Measurements from ENCODE around the gene KCNE4. TPM values are rescaled to one million over a fixed set of nuclear protein-coding genes. Genes with fewer than 3 reads are reported as not detected.

The KCNE4 gene
- total RNA-seq, 2 experiments from 2014 or later: not detected

DNA sequence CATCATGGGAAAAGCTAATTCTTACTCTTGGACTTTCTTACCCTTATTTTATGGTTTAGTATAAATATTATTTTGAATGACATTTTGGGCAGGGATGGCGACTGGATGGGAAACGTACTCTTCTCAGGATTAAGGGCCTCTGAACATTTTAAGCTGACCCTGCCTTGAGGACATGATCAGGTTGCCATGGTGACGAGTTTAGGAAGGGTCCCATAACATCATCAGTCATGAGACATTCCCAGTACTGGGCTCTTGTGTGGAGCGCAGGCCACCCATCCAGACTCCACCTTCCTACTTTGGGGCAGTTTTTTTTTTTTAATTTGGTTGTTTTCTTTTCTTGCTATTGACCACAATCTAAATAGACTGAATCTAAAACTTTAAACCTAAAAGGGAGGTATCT lies 40.7 kb downstream of the KCNE4 start:
- Mint-ChIP-seq H3K9me3 (no peaks in the 10 kb centered on the region), H3K27ac (no peak overlapping the region), H3K4me3 (no peak overlapping the region), H3K36me3 (ENCODE audit: low read depth) (no peaks in the 10 kb centered on the region), H3K4me1 (ENCODE audit: low read depth) (no peaks in the 10 kb centered on the region), H3K27me3 (no peaks in the 10 kb centered on the region)
- Histone ChIP-seq H3K4me3 (ENCODE audit: low read length) (no peak overlapping the region), H3K27ac (ENCODE audit: low read depth in 1 of 2, low read length in 2 of 2) (no peak overlapping the region), H3K9me3 (ENCODE audit: control insufficient read depth in 1 of 2, insufficient read depth in 1 of 2, low read length in 2 of 2) (no peaks in the 10 kb centered on the region), H3K36me3 (ENCODE audit: insufficient read depth, low read length) (no peaks in the 10 kb centered on the region), H3K27me3 (ENCODE audit: control insufficient read depth in 1 of 2, insufficient read depth in 2 of 2, low read length in 2 of 2) (peaks cover 0 to 3% of the 10 kb centered on the region in 2 experiments), H3K4me1 (ENCODE audit: insufficient read depth, low read length) (no peaks in the 10 kb centered on the region)
- intact Hi-C loops (cut with DNase I, micrococcal nuclease): no loop called here
- ChIA-PET CTCF (no interaction called here), POLR2A (no interaction called here)
- no peak for ATAC-seq (ENCODE audit: poor library complexity)
- no peak for DNase-seq
- TF ChIP-seq, protein P1, sequence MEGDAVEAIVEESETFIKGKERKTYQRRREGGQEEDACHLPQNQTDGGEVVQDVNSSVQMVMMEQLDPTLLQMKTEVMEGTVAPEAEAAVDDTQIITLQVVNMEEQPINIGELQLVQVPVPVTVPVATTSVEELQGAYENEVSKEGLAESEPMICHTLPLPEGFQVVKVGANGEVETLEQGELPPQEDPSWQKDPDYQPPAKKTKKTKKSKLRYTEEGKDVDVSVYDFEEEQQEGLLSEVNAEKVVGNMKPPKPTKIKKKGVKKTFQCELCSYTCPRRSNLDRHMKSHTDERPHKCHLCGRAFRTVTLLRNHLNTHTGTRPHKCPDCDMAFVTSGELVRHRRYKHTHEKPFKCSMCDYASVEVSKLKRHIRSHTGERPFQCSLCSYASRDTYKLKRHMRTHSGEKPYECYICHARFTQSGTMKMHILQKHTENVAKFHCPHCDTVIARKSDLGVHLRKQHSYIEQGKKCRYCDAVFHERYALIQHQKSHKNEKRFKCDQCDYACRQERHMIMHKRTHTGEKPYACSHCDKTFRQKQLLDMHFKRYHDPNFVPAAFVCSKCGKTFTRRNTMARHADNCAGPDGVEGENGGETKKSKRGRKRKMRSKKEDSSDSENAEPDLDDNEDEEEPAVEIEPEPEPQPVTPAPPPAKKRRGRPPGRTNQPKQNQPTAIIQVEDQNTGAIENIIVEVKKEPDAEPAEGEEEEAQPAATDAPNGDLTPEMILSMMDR (IDR thresholded peaks at IDR 0.05): no peak

DNA sequence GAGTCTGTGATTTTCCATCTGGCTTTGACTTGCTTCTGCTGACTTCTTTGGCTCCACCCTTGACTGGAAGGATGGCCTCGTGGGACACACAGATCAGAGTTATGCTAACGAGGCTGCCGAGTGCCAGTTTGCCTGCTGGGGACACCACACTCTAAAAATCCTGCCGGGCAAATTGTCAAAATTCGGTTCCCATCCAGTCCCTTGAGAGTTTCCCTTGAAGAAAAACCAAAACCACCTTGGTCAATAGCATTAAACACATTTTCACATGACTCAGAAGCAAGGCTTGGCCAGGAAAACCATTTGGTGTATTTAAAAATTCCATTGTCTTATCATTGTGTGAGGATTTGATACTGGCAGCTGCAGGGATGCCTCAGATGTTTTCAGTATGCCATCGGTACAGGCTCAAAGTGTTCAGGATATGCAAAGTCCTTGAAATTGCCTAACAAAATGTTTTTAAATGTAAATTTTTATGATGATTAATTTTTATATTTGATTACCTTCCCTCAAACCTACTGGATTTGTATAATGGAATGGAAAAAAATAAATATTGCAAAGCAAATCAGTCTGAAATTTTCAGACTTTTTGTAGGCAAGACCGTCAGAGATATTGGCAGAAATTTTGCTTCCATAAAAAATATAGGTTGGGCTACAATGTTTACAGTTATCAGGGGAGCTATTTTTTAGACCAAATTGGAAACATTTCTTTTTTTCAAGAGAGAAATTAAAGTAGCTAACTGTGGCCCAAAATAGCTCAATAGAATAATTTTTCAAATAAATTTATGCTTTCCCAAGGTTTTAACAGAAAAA lies 41.6 kb downstream of the KCNE4 start:
- Mint-ChIP-seq H3K36me3 (ENCODE audit: low read depth) (no peaks in the 10 kb centered on the region), H3K27ac (no peak overlapping the region), H3K4me3 (no peak overlapping the region), H3K9me3 (no peaks in the 10 kb centered on the region), H3K4me1 (ENCODE audit: low read depth) (no peaks in the 10 kb centered on the region), H3K27me3 (no peaks in the 10 kb centered on the region)
- CTCF ChIA-PET: no interaction called here
- Histone ChIP-seq H3K4me3 (ENCODE audit: low read length) (no peak overlapping the region), H3K36me3 (ENCODE audit: insufficient read depth, low read length) (no peaks in the 10 kb centered on the region), H3K9me3 (ENCODE audit: control insufficient read depth in 1 of 2, insufficient read depth in 1 of 2, low read length in 2 of 2) (no peaks in the 10 kb centered on the region), H3K4me1 (ENCODE audit: insufficient read depth, low read length) (no peaks in the 10 kb centered on the region), H3K27me3 (ENCODE audit: control insufficient read depth in 1 of 2, insufficient read depth in 2 of 2, low read length in 2 of 2) (peaks cover 0 to 3% of the 10 kb centered on the region in 2 experiments), H3K27ac (ENCODE audit: low read depth in 1 of 2, low read length in 2 of 2) (no peak overlapping the region)
- POLR2A ChIA-PET: no interaction called here
- intact Hi-C loops (cut with DNase I, micrococcal nuclease): no loop called here
- TF ChIP-seq, protein P1 (IDR thresholded peaks at IDR 0.05): no peak
- no peak for ATAC-seq (ENCODE audit: poor library complexity)
- DNase-seq: no peak

DNA sequence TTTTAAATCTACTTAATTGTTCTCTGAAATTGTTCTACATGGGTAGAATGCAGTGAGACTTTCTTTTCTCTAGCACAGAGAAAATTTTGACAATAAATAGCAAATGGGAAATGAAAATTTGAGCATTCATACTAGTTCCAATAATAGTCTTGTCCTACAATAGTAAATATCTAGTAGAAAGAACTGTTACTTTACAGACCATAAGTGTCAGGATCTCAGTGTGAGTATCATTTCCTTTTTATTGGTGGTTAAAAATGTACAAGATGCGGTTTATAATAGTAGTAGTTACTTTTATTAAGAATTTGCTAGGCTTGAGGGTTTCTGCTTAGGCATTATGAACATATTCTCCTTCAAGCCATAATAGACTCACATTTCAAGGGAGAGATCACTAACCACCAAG lies 43.2 kb downstream of the KCNE4 start:
- intact Hi-C loops (cut with DNase I, micrococcal nuclease): no loop called here
- Mint-ChIP-seq H3K27me3 (no peaks in the 10 kb centered on the region), H3K36me3 (ENCODE audit: low read depth) (no peaks in the 10 kb centered on the region), H3K4me3 (no peak overlapping the region), H3K4me1 (ENCODE audit: low read depth) (no peaks in the 10 kb centered on the region), H3K9me3 (no peaks in the 10 kb centered on the region), H3K27ac (no peak overlapping the region)
- H3K27me3 ChIP-seq (ENCODE audit: control insufficient read depth in 1 of 2, insufficient read depth in 2 of 2, low read length in 2 of 2): peaks cover 0 to 3% of the 10 kb centered on the region in 2 experiments
- DNase-seq: no peak
- H3K4me1 ChIP-seq (ENCODE audit: insufficient read depth, low read length): no peaks in the 10 kb centered on the region
- TF ChIP-seq, protein P1 (IDR thresholded peaks at IDR 0.05): no peak
- H3K9me3 ChIP-seq (ENCODE audit: control insufficient read depth in 1 of 2, insufficient read depth in 1 of 2, low read length in 2 of 2): no peaks in the 10 kb centered on the region
- H3K4me3 ChIP-seq (ENCODE audit: low read length): no peak overlapping the region
- H3K27ac ChIP-seq (ENCODE audit: low read depth in 1 of 2, low read length in 2 of 2): no peak overlapping the region
- ChIA-PET CTCF (interaction anchor here (0.7 kb wide), 1 partner anchor 11 kb away, joined by 3 read pairs; no protein-coding TSS in a partner anchor), POLR2A (no interaction called here)
- ATAC-seq (ENCODE audit: poor library complexity): no peak
- no peaks in the 10 kb centered on the region for H3K36me3 ChIP-seq (ENCODE audit: insufficient read depth, low read length)
